PC-9 (cell line): ENCODE data around the gene TEP1. TPM values are rescaled to one million over a fixed set of nuclear protein-coding genes. Genes with fewer than 3 reads are reported as not detected.
"Not testable (repeated sequence)": the region's sequence is repeated elsewhere in the genome, so short reads cannot be mapped to it uniquely, and the experiment has no call there.

ENCODE experiments used
- BruUV-seq: library from RNA; stranded (reverse); fragments of 400-500 nt; replicated peaks from 2 replicates; lab custom pipeline; 2021; lab: Mats Ljungman, UMichigan
- CTCF ChIA-PET: fragments of 300-600 bp; sonication (Branson Sonifier 250); formaldehyde crosslinking; loops from one replicate; lab custom pipeline; 2022; ENCODE audit warnings: antibody characterized with exemption; lab: Charles Lee
- POLR2A ChIA-PET: fragments of 300-600 bp; sonication (Branson Sonifier 250); formaldehyde crosslinking; loops from one replicate; lab custom pipeline; 2022; ENCODE audit warnings: antibody characterized with exemption; ENCODE audit not compliant: unreplicated experiment; lab: Charles Lee
- DNase-seq, 2 experiments: peaks; one replicate each; pipeline versions ENCODE4 v3.0.0 to v3.0.0-alpha.2; 2015 to 2022; ENCODE audit warnings: mixed read lengths in 1 of 2
- H2AFZ ChIP-seq: fragments of 200-600 bp; sonication (generic); 2 replicates; pipeline ENCODE4 v1.8.1; 2017; ENCODE audit warnings: antibody characterized with exemption
- H3F3A ChIP-seq: fragments of 200-600 bp; sonication (generic); 2 replicates; pipeline ENCODE4 v1.8.1; 2017; ENCODE audit warnings: antibody characterized with exemption, mild to moderate bottlenecking, low read depth; ENCODE audit not compliant: insufficient read depth
- H3K27ac ChIP-seq: fragments of 200-600 bp; sonication (generic); 2 replicates; pipeline ENCODE4 v1.6.1; 2016; ENCODE audit warnings: mixed run types
- H3K27me3 ChIP-seq: fragments of 200-600 bp; sonication (generic); 2 replicates; pipeline ENCODE4 v1.6.1; 2016; ENCODE audit warnings: low read depth, mixed run types; ENCODE audit not compliant: insufficient read depth
- H3K36me3 ChIP-seq: fragments of 200-600 bp; sonication (generic); 2 replicates; pipeline ENCODE4 v1.6.1; 2016; ENCODE audit warnings: low read depth, mixed run types
- H3K4me1 ChIP-seq: fragments of 200-600 bp; sonication (generic); replicated peaks from 2 replicates; pipeline ENCODE4 v1.6.1; 2016; ENCODE audit warnings: mixed run types; ENCODE audit not compliant: insufficient read depth
- H3K4me2 ChIP-seq: fragments of 200-600 bp; sonication (generic); 2 replicates; pipeline ENCODE4 v1.6.1; 2017; ENCODE audit warnings: mixed run types
- H3K4me3 ChIP-seq: fragments of 200-600 bp; sonication (generic); 2 replicates; pipeline ENCODE4 v1.6.1; 2016; ENCODE audit warnings: mixed run types
- H3K79me2 ChIP-seq: fragments of 200-600 bp; sonication (generic); 2 replicates; pipeline ENCODE4 v1.6.1; 2017; ENCODE audit warnings: low read depth, mixed run types
- H3K9me2 ChIP-seq: fragments of 200-600 bp; sonication (generic); 2 replicates; pipeline ENCODE4 v1.8.1; 2017; ENCODE audit warnings: mild to moderate bottlenecking; ENCODE audit not compliant: insufficient read depth
- H3K9me3 ChIP-seq: fragments of 200-600 bp; sonication (generic); 2 replicates; pipeline ENCODE4 v1.8.1; 2016; ENCODE audit warnings: low read depth; ENCODE audit not compliant: insufficient read depth
- H4K20me1 ChIP-seq: fragments of 200-600 bp; sonication (generic); 2 replicates; pipeline ENCODE4 v1.8.1; 2017; ENCODE audit not compliant: insufficient read depth
- CTCF ChIP-seq: fragments of 200-600 bp; sonication (generic); conservative IDR thresholded peaks from 2 replicates; pipeline ENCODE4 v1.6.1; 2017; ENCODE audit warnings: mixed run types, antibody characterized with exemption, mild to moderate bottlenecking, moderate library complexity
- EZH2 ChIP-seq: fragments of 200-600 bp; sonication (generic); IDR thresholded peaks from 2 replicates; pipeline ENCODE4 v1.8.0; 2017; ENCODE audit warnings: antibody characterized with exemption, low read depth
- intact Hi-C: fragments of 100-400 bp; cut with micrococcal nuclease; formaldehyde crosslinking; loops from one replicate; pipeline ENCODE4 v1.10.0; 2022; ENCODE audit not compliant: unreplicated experiment
- total RNA-seq: library from RNA; stranded (reverse); gene quantifications from 2 replicates; pipeline ENCODE4 v1.2.3, GENCODE V29; 2021

Gene TEP1
- total RNA-seq, 1 experiment from 2014 or later: 20.4 TPM

GRCh38 chr14:20446889-20447288 is 33.6 kb upstream of the TEP1 start:
- no peaks in the 10 kb centered on the region for H4K20me1 ChIP-seq

GRCh38 chr14:20443650-20444049 is 30.3 kb upstream of the TEP1 start:
- H3K27me3 ChIP-seq, H3F3A ChIP-seq, H2AFZ ChIP-seq, BruUV-seq, H3K36me3 ChIP-seq, H3K4me3 ChIP-seq, H3K4me2 ChIP-seq, CTCF ChIA-PET, intact Hi-C loops, DNase-seq, POLR2A ChIA-PET, H3K27ac ChIP-seq, H3K79me2 ChIP-seq, H3K9me2 ChIP-seq, H3K9me3 ChIP-seq, H4K20me1 ChIP-seq, H3K4me1 ChIP-seq: not testable (repeated sequence)

More at GRCh38 chr14:20446889-20447288, 33.6 kb upstream of the TEP1 start:
- ChIA-PET POLR2A (no interaction called here), CTCF (no interaction called here)
- Histone ChIP-seq H2AFZ (no peak overlapping the region), H3K4me2 (no peak overlapping the region), H3K4me3 (no peak overlapping the region), H3K9me2 (no peaks in the 10 kb centered on the region), H3K4me1 (no peaks in the 10 kb centered on the region), H3K36me3 (peaks cover 5% of the 10 kb centered on the region; the same call in 1 of the 2 replicates), H3K79me2 (no peaks in the 10 kb centered on the region), H3K27ac (no peak overlapping the region), H3K27me3 (no peaks in the 10 kb centered on the region), H3F3A (no peaks in the 10 kb centered on the region), H3K9me3 (no peaks in the 10 kb centered on the region)
- no TSS peak for BruUV-seq
- TF ChIP-seq CTCF (no peak), EZH2 (no peak)
- intact Hi-C loops: no loop called here
- DNase-seq: no peak

- H3K4me3 ChIP-seq: no peak overlapping the region
- POLR2A ChIA-PET: no interaction called here
- TF ChIP-seq EZH2 (no peak), CTCF (no peak)
- H3K79me2 ChIP-seq: no peaks in the 10 kb centered on the region
- no peaks in the 10 kb centered on the region for H3K4me1 ChIP-seq
- DNase-seq: no peak
- H2AFZ ChIP-seq: no peak overlapping the region
- no TSS peak for BruUV-seq
- no peaks in the 10 kb centered on the region for H4K20me1 ChIP-seq
- no peak overlapping the region for H3K27ac ChIP-seq
- CTCF ChIA-PET: no interaction called here
- no peaks in the 10 kb centered on the region for H3K9me2 ChIP-seq
- intact Hi-C loops: no loop called here
- H3K9me3 ChIP-seq: no peaks in the 10 kb centered on the region
- H3K36me3 ChIP-seq: no peaks in the 10 kb centered on the region
- no peak overlapping the region for H3K4me2 ChIP-seq
- no peaks in the 10 kb centered on the region for H3F3A ChIP-seq
- no peaks in the 10 kb centered on the region; the same call in 1 of the 2 replicates for H3K27me3 ChIP-seq
Observed at GRCh38 chr14:20441461-20441860, 28.2 kb upstream of the TEP1 start.

GRCh38 chr14:20440882-20441281 is 27.6 kb upstream of the TEP1 start:
- no peak overlapping the region for H2AFZ ChIP-seq
- no peaks in the 10 kb centered on the region for H3F3A ChIP-seq
- no peak overlapping the region for H3K27ac ChIP-seq
- no peaks in the 10 kb centered on the region for H3K9me2 ChIP-seq
- TF ChIP-seq CTCF: no peak
- no peak for TF ChIP-seq EZH2
- no peaks in the 10 kb centered on the region for H4K20me1 ChIP-seq
- H3K36me3 ChIP-seq: no peaks in the 10 kb centered on the region
- no peaks in the 10 kb centered on the region for H3K9me3 ChIP-seq
- no peak for DNase-seq
- no peak overlapping the region for H3K4me2 ChIP-seq
- CTCF ChIA-PET: no interaction called here
- H3K4me1 ChIP-seq: no peaks in the 10 kb centered on the region
- no peaks in the 10 kb centered on the region; the same call in 1 of the 2 replicates for H3K27me3 ChIP-seq
- POLR2A ChIA-PET: no interaction called here
- intact Hi-C loops: no loop called here
- H3K4me3 ChIP-seq: no peak overlapping the region
- BruUV-seq: no TSS peak
- H3K79me2 ChIP-seq: no peaks in the 10 kb centered on the region
